ENCODE results near the gene MTM1.

The MTM1 gene

DNA sequence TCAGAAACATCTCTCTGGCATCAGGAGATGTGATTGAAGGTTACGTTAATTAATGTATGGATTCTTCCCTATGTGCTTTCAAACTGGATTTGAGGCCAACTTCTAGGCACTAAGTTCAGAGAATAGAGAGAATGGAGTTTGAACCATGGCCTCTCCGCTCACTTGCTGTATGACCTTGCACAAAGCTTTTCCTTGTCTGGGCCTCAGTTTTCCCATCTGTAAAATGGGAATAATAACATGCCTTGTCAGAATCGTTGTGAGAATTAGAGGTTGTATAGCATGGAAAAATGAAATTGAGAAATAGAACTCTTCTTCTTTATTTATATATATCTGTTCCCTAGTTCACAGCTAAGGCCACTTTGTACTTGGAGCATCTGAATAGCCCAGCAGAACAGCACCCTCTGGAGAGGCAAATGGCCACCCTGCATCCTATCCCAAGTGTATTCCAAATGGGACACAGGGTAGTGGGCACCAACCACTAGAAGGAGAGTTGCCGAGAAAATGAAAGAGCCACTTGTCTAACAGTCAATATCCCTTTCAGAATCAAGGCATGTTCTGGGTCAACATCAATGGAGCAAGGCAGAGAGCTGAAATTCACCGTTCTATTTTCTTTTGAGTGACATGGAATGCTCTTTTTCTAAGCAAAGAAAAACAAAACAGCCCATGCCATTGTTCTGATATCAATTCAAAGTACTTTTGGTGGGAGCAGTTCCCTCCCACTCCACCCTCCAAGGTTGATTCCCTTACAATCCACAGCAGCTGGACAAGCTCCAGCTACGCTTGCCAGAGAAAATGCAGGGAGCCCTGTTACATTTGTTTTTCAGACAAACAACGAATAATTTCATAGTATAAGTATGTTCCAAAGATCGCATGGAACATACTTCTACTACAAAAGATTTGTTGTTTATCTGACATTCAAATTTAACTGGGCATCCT, 23.3 kb upstream of the MTM1 start:
- H3K27me3 ChIP-seq = no peaks in the 10 kb centered on the region
- no peaks in the 10 kb centered on the region for H3K36me3 ChIP-seq
- peaks cover 0 to 30% (median 8%) of the 10 kb centered on the region in 4 donors for H3K4me1 ChIP-seq
- no peak for DNase-seq
- peak overlapping the region in 1 of 2 donors; percentile 92 for H3K27ac ChIP-seq
- intact Hi-C loops (cut with DNase I; ENCODE audit: low total_unique reads) = no loop called here
- TF ChIP-seq, protein P1, sequence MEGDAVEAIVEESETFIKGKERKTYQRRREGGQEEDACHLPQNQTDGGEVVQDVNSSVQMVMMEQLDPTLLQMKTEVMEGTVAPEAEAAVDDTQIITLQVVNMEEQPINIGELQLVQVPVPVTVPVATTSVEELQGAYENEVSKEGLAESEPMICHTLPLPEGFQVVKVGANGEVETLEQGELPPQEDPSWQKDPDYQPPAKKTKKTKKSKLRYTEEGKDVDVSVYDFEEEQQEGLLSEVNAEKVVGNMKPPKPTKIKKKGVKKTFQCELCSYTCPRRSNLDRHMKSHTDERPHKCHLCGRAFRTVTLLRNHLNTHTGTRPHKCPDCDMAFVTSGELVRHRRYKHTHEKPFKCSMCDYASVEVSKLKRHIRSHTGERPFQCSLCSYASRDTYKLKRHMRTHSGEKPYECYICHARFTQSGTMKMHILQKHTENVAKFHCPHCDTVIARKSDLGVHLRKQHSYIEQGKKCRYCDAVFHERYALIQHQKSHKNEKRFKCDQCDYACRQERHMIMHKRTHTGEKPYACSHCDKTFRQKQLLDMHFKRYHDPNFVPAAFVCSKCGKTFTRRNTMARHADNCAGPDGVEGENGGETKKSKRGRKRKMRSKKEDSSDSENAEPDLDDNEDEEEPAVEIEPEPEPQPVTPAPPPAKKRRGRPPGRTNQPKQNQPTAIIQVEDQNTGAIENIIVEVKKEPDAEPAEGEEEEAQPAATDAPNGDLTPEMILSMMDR (IDR thresholded peaks at IDR 0.05) = no peak
- no peaks in the 10 kb centered on the region for H3K9me3 ChIP-seq
- no peak overlapping the region for H3K4me3 ChIP-seq

DNA sequence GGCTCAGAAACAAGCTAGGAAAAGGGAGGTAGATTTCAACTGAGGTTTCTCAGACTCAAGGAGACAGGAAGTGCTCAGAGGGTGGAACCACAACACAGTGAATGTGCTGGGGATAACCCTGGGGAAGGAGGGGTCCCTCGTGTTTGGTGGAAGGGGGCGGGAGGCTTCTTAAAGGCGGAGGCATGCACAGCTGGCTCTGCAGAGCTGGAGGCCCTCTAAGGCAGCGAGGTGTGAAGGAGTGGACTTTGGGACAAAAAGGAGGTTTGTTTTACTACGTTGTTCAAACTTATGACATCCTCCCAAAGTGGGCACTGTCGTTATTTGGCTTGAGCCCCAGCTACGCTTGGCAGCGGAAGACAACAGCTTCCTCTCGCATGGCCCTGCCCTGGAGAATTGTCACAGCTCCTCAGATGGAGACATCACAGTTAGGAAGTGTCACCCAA, 21.7 kb upstream of the MTM1 start:
- TF ChIP-seq, protein P1 (IDR thresholded peaks at IDR 0.05) = no peak
- no peaks in the 10 kb centered on the region for H3K9me3 ChIP-seq
- peak overlapping the region; percentile 91 to 92 for H3K27ac ChIP-seq
- no peak overlapping the region for H3K4me3 ChIP-seq
- peaks cover 0 to 30% (median 8%) of the 10 kb centered on the region in 4 donors for H3K4me1 ChIP-seq
- intact Hi-C loops (cut with DNase I; ENCODE audit: low total_unique reads) = no loop called here
- peak; percentile 23 to 68 for DNase-seq
- no peaks in the 10 kb centered on the region for H3K36me3 ChIP-seq
- no peaks in the 10 kb centered on the region for H3K27me3 ChIP-seq

DNA sequence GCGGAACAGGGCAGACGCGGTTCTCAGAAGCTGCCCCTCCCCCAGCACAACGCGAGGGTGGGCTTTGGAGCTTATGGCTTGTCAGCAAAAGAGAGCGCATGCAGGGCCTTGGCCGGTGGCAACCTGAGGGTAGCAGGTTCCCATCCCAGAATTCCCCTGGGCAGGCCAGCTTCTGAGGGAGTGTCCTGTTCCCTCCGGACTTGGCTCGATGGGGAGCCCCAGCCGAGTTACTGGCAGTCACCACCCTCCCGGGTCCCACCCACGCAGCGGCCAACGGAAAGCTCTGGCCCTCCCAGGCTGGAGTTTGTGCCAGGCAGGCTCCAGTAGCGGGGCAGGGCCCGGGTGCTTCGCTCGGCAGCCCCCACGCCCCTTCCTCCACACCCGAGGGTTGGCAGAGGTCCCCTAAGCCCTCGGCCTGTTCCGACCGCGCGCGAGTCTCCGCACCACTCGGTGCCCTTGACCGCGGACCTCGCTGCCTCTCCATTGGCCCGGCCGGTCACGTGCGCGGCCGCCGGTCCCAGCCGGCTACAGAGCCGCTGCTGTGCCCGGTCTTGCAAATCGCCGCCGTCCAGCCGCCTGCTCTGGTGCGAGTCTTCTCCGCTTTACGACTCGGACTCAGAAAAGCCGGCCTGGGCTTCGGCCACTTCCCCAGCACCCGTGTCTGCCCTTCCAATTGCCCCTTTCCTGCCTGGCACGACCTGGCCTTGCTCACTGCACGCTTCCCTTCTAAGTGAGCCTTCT, 20.9 kb upstream of the MTM1 start:
- peak overlapping the region; percentile 43 to 56 for H3K4me3 ChIP-seq
- no peaks in the 10 kb centered on the region for H3K9me3 ChIP-seq
- TF ChIP-seq, protein P1 (IDR thresholded peaks at IDR 0.05) = no peak
- H3K4me1 ChIP-seq = peaks cover 0 to 30% (median 8%) of the 10 kb centered on the region in 4 donors
- H3K36me3 ChIP-seq = no peaks in the 10 kb centered on the region
- intact Hi-C loops (cut with DNase I; ENCODE audit: low total_unique reads) = no loop called here
- H3K27me3 ChIP-seq = no peaks in the 10 kb centered on the region
- peak overlapping the region; percentile 91 to 92 for H3K27ac ChIP-seq
- peak; percentile 58 to 89 for DNase-seq

DNA sequence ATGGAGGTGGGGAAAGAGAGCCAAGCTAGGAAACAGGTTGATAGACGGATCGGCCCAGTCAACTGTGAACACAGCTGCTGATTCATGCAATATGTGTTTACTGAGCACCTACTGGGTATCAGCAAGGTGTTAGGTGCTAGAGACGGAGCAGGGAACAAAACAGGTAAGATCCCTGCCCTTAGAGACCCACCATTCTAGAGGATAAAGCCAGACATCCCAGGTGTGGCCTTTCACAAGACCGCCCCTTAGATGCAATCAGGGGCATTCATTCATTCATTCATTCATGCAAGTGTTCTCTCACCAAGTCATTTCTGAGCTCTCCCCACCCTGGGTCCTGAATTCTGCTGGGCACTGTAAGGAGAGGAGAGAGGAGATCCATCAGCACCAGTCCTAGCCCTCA, 20.2 kb upstream of the MTM1 start:
- TF ChIP-seq, protein P1 (IDR thresholded peaks at IDR 0.05) = no peak
- intact Hi-C loops (cut with DNase I; ENCODE audit: low total_unique reads) = no loop called here
- no peaks in the 10 kb centered on the region for H3K36me3 ChIP-seq
- peaks cover 0 to 30% (median 8%) of the 10 kb centered on the region in 4 donors for H3K4me1 ChIP-seq
- H3K27me3 ChIP-seq = no peaks in the 10 kb centered on the region
- H3K27ac ChIP-seq = peak overlapping the region; percentile 91 to 92
- DNase-seq = no peak
- no peaks in the 10 kb centered on the region for H3K9me3 ChIP-seq
- peak overlapping the region; percentile 43 to 56 for H3K4me3 ChIP-seq

DNA sequence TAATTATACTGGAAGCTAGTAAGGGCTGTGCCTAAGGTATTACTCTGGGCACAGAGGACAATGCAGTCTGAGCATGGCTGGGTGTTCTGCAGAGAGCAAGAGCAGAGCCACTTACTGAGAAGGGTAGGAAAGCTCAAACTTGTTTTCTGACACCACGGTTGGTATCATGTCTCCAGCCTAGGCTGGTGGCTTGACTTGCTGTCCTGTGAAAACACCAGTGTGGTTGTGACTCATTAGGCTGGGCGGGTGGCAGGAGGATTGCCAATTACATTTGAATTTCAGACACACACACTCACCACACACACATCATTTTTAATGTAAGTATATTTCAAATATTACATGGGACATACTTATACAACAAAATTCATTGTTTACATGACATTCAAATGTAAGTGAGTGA, 19.7 kb upstream of the MTM1 start:
- Histone ChIP-seq H3K4me3 (no peak overlapping the region), H3K4me1 (peaks cover 0 to 30% (median 8%) of the 10 kb centered on the region in 4 donors), H3K27ac (peak overlapping the region in 1 of 2 donors; percentile 92), H3K27me3 (no peaks in the 10 kb centered on the region), H3K9me3 (no peaks in the 10 kb centered on the region), H3K36me3 (no peaks in the 10 kb centered on the region)
- TF ChIP-seq, protein P1 (IDR thresholded peaks at IDR 0.05) = no peak
- DNase-seq = no peak
- intact Hi-C loops (cut with DNase I; ENCODE audit: low total_unique reads) = no loop called here
